ENCODE data around the gene TTLL11.
A peak's percentile ranks its signal among the peaks of the same experiment; 100 is the strongest.

TTLL11 gene

DNA sequence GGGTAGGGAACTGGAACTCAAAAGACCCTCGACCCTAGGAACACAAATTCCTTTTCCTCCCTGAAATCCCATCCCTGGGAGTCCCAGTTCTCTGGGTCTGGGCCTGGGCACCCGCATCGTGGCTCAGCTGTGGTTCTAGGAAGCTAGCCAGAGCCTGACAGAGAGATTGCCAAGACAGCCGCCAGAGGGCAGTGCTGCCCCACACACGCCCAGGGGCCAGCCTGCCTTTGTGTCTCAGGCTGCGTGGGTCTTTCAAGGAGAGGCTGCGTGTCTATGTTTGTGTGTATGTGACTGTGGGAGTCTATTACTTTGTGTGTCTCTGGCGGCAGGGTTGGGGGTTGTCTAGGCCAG is 32.0 kb upstream of the TTLL11 start:
- H3K4me3 ChIP-seq (ENCODE audit: control insufficient read depth in 1 of 7, extremely low read depth in 1 of 7, insufficient read depth in 4 of 7, low read depth in 2 of 7, low read length in 6 of 7), result no peak overlapping the region
- peaks cover 0 to 28% (median 16%) of the 10 kb centered on the region in 4 experiments for H3K4me1 ChIP-seq (ENCODE audit: control extremely low read depth in 1 of 4, control insufficient read depth in 4 of 4, insufficient read depth in 4 of 4, low read length in 3 of 4)
- CTCF ChIA-PET, result interaction anchor here (0.6 to 13.7 kb wide), 40 partner anchors 9 to 685 kb away, joined by 3 to 277 read pairs (median 4); partner anchors contain the start of genes MRRF, RBM18 and TTLL11
- no peaks in the 10 kb centered on the region for H3K9me3 ChIP-seq (ENCODE audit: control extremely low read depth in 1 of 5, control insufficient read depth in 4 of 5, insufficient read depth in 2 of 5, low read depth in 1 of 5, low read length in 4 of 5)
- peak; percentile 74 to 86 (median 81) for DNase-seq
- 0% methylated on average over 6 of the region's 8 CpGs for WGBS (ENCODE audit: insufficient coverage)
- POLR2A ChIA-PET, result interaction anchor here (1.1 kb wide), 1 partner anchor 220 kb away, joined by 3 read pairs; no protein-coding TSS in a partner anchor
- peaks cover 0 to 19% (median 6%) of the 10 kb centered on the region in 5 experiments for H3K27me3 ChIP-seq (replicated peaks in 2 of 5; ENCODE audit: control insufficient read depth in 4 of 5, insufficient read depth in 5 of 5, low read length in 4 of 5)
- H3K36me3 ChIP-seq (ENCODE audit: control insufficient read depth in 4 of 4, insufficient read depth in 4 of 4, low read length in 3 of 4), result no peaks in the 10 kb centered on the region
- H3K27ac ChIP-seq (ENCODE audit: insufficient read depth in 1 of 2, low read depth in 1 of 2, low read length in 2 of 2, poor library complexity in 1 of 2, severe bottlenecking in 2 of 2), result no peak overlapping the region

DNA sequence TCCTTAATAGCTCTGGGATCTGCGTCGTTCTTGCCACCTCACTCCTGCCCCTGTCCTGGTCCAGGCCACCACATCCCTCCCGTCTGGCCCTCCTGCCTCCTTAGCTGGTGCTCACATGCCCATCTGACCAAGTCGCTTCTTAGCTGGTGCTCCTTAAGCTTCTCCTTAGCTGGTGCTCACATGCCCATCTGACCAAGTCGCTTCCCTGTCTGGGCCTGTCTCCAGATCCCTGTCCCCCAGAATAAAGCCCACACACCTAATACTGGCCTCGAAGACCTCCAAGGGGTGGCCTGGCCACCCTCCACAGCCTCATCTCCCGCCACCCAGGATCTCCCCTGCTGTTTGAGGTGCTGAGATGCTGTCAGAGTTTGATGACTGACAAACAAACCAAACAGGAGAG is 31.4 kb upstream of the TTLL11 start:
- H3K36me3 ChIP-seq (ENCODE audit: control insufficient read depth in 4 of 4, insufficient read depth in 4 of 4, low read length in 3 of 4), result no peaks in the 10 kb centered on the region
- H3K27me3 ChIP-seq (replicated peaks in 2 of 5; ENCODE audit: control insufficient read depth in 4 of 5, insufficient read depth in 5 of 5, low read length in 4 of 5), result peaks cover 0 to 19% (median 6%) of the 10 kb centered on the region in 5 experiments
- no peak overlapping the region for H3K4me3 ChIP-seq (ENCODE audit: control insufficient read depth in 1 of 7, extremely low read depth in 1 of 7, insufficient read depth in 4 of 7, low read depth in 2 of 7, low read length in 6 of 7)
- DNase-seq, result no peak
- no peaks in the 10 kb centered on the region for H3K9me3 ChIP-seq (ENCODE audit: control extremely low read depth in 1 of 5, control insufficient read depth in 4 of 5, insufficient read depth in 2 of 5, low read depth in 1 of 5, low read length in 4 of 5)
- POLR2A ChIA-PET, result interaction anchor here (0.5 to 1.1 kb wide), 2 partner anchors 26 to 220 kb away, joined by 3 read pairs; no protein-coding TSS in a partner anchor
- H3K4me1 ChIP-seq (ENCODE audit: control extremely low read depth in 1 of 4, control insufficient read depth in 4 of 4, insufficient read depth in 4 of 4, low read length in 3 of 4), result peaks cover 0 to 28% (median 16%) of the 10 kb centered on the region in 4 experiments
- CTCF ChIA-PET, result interaction anchor here (0.6 to 13.7 kb wide), 40 partner anchors 8 to 697 kb away, joined by 3 to 277 read pairs (median 4); partner anchors contain the start of genes MRRF, RBM18 and TTLL11
- 94% methylated on average over 6 of the region's 7 CpGs for WGBS (ENCODE audit: insufficient coverage)
- no peak overlapping the region for H3K27ac ChIP-seq (ENCODE audit: insufficient read depth in 1 of 2, low read depth in 1 of 2, low read length in 2 of 2, poor library complexity in 1 of 2, severe bottlenecking in 2 of 2)

GRCh38 chr9:122124048-122124447 is 30.9 kb upstream of the TTLL11 start:
- DNase-seq, result no peak
- no peaks in the 10 kb centered on the region for H3K36me3 ChIP-seq (ENCODE audit: control insufficient read depth in 4 of 4, insufficient read depth in 4 of 4, low read length in 3 of 4)
- H3K27ac ChIP-seq (ENCODE audit: insufficient read depth in 1 of 2, low read depth in 1 of 2, low read length in 2 of 2, poor library complexity in 1 of 2, severe bottlenecking in 2 of 2), result no peak overlapping the region
- peaks cover 0 to 19% (median 6%) of the 10 kb centered on the region in 5 experiments for H3K27me3 ChIP-seq (replicated peaks in 2 of 5; ENCODE audit: control insufficient read depth in 4 of 5, insufficient read depth in 5 of 5, low read length in 4 of 5)
- H3K9me3 ChIP-seq (ENCODE audit: control extremely low read depth in 1 of 5, control insufficient read depth in 4 of 5, insufficient read depth in 2 of 5, low read depth in 1 of 5, low read length in 4 of 5), result no peaks in the 10 kb centered on the region
- WGBS (ENCODE audit: insufficient coverage), result no CpG with 5 or more reads among the region's 1 CpG
- CTCF ChIA-PET, result interaction anchor here (0.8 to 13.7 kb wide), 27 partner anchors 8 to 697 kb away, joined by 3 to 277 read pairs (median 5); partner anchors contain the start of genes MRRF, RBM18 and TTLL11
- H3K4me1 ChIP-seq (ENCODE audit: control extremely low read depth in 1 of 4, control insufficient read depth in 4 of 4, insufficient read depth in 4 of 4, low read length in 3 of 4), result peaks cover 0 to 28% (median 16%) of the 10 kb centered on the region in 4 experiments
- POLR2A ChIA-PET, result no interaction called here
- H3K4me3 ChIP-seq (ENCODE audit: control insufficient read depth in 1 of 7, extremely low read depth in 1 of 7, insufficient read depth in 4 of 7, low read depth in 2 of 7, low read length in 6 of 7), result no peak overlapping the region

- Histone ChIP-seq H3K36me3 (ENCODE audit: control insufficient read depth in 4 of 4, insufficient read depth in 4 of 4, low read length in 3 of 4) (no peaks in the 10 kb centered on the region), H3K4me3 (ENCODE audit: control insufficient read depth in 1 of 7, extremely low read depth in 1 of 7, insufficient read depth in 4 of 7, low read depth in 2 of 7, low read length in 6 of 7) (no peak overlapping the region), H3K27me3 (replicated peaks in 2 of 5; ENCODE audit: control insufficient read depth in 4 of 5, insufficient read depth in 5 of 5, low read length in 4 of 5) (peaks cover 0 to 19% (median 6%) of the 10 kb centered on the region in 5 experiments), H3K27ac (ENCODE audit: insufficient read depth in 1 of 2, low read depth in 1 of 2, low read length in 2 of 2, poor library complexity in 1 of 2, severe bottlenecking in 2 of 2) (no peak overlapping the region), H3K4me1 (ENCODE audit: control extremely low read depth in 1 of 4, control insufficient read depth in 4 of 4, insufficient read depth in 4 of 4, low read length in 3 of 4) (peaks cover 0 to 26% (median 16%) of the 10 kb centered on the region in 4 experiments), H3K9me3 (ENCODE audit: control extremely low read depth in 1 of 5, control insufficient read depth in 4 of 5, insufficient read depth in 2 of 5, low read depth in 1 of 5, low read length in 4 of 5) (no peaks in the 10 kb centered on the region)
- WGBS (ENCODE audit: insufficient coverage), result 38% methylated on average over 12 of the region's 13 CpGs
- ChIA-PET POLR2A (interaction anchor here (1.1 kb wide), 1 partner anchor 227 kb away, joined by 3 read pairs; no protein-coding TSS in a partner anchor), CTCF (interaction anchor here (0.7 to 13.7 kb wide), 25 partner anchors 11 to 698 kb away, joined by 3 to 277 read pairs (median 5); partner anchors contain the start of genes MRRF, RBM18 and TTLL11)
- DNase-seq, result peak; percentile 70 to 82 (median 79)
Observed at GRCh38 chr9:122122903-122123632, 30.0 kb upstream of the TTLL11 start.

GRCh38 chr9:122122468-122122867 is 29.4 kb upstream of the TTLL11 start:
- CTCF ChIA-PET, result interaction anchor here (0.9 to 13.7 kb wide), 17 partner anchors 12 to 688 kb away, joined by 3 to 277 read pairs (median 6); partner anchors contain the start of genes MRRF, RBM18 and TTLL11
- Histone ChIP-seq H3K36me3 (ENCODE audit: control insufficient read depth in 4 of 4, insufficient read depth in 4 of 4, low read length in 3 of 4) (no peaks in the 10 kb centered on the region), H3K4me3 (ENCODE audit: control insufficient read depth in 1 of 7, extremely low read depth in 1 of 7, insufficient read depth in 4 of 7, low read depth in 2 of 7, low read length in 6 of 7) (no peak overlapping the region), H3K4me1 (ENCODE audit: control extremely low read depth in 1 of 4, control insufficient read depth in 4 of 4, insufficient read depth in 4 of 4, low read length in 3 of 4) (peaks cover 0 to 24% (median 15%) of the 10 kb centered on the region in 4 experiments), H3K9me3 (ENCODE audit: control extremely low read depth in 1 of 5, control insufficient read depth in 4 of 5, insufficient read depth in 2 of 5, low read depth in 1 of 5, low read length in 4 of 5) (peaks cover 0 to 2% (median 0%) of the 10 kb centered on the region in 5 experiments), H3K27me3 (replicated peaks in 2 of 5; ENCODE audit: control insufficient read depth in 4 of 5, insufficient read depth in 5 of 5, low read length in 4 of 5) (peaks cover 0 to 19% (median 6%) of the 10 kb centered on the region in 5 experiments), H3K27ac (ENCODE audit: insufficient read depth in 1 of 2, low read depth in 1 of 2, low read length in 2 of 2, poor library complexity in 1 of 2, severe bottlenecking in 2 of 2) (no peak overlapping the region)
- DNase-seq, result peak in 2 of 3 donors; percentile 20 to 37
- POLR2A ChIA-PET, result interaction anchor here (1.1 kb wide), 1 partner anchor 228 kb away, joined by 3 read pairs; no protein-coding TSS in a partner anchor
- 19% methylated on average over 4 of the region's 6 CpGs for WGBS (ENCODE audit: insufficient coverage)

- Histone ChIP-seq H3K4me3 (ENCODE audit: control insufficient read depth in 1 of 7, extremely low read depth in 1 of 7, insufficient read depth in 4 of 7, low read depth in 2 of 7, low read length in 6 of 7) (no peak overlapping the region), H3K27me3 (replicated peaks in 2 of 5; ENCODE audit: control insufficient read depth in 4 of 5, insufficient read depth in 5 of 5, low read length in 4 of 5) (peaks cover 0 to 15% (median 6%) of the 10 kb centered on the region in 5 experiments), H3K36me3 (ENCODE audit: control insufficient read depth in 4 of 4, insufficient read depth in 4 of 4, low read length in 3 of 4) (no peaks in the 10 kb centered on the region), H3K27ac (ENCODE audit: insufficient read depth in 1 of 2, low read depth in 1 of 2, low read length in 2 of 2, poor library complexity in 1 of 2, severe bottlenecking in 2 of 2) (no peak overlapping the region), H3K4me1 (ENCODE audit: control extremely low read depth in 1 of 4, control insufficient read depth in 4 of 4, insufficient read depth in 4 of 4, low read length in 3 of 4) (peaks cover 0 to 19% (median 12%) of the 10 kb centered on the region in 4 experiments), H3K9me3 (ENCODE audit: control extremely low read depth in 1 of 5, control insufficient read depth in 4 of 5, insufficient read depth in 2 of 5, low read depth in 1 of 5, low read length in 4 of 5) (peaks cover 0 to 3% (median 0%) of the 10 kb centered on the region in 5 experiments)
- 96% methylated on average over 6 of the region's 6 CpGs for WGBS (ENCODE audit: insufficient coverage)
- no peak for DNase-seq
- POLR2A ChIA-PET, result interaction anchor here (1.1 kb wide), 1 partner anchor 229 kb away, joined by 3 read pairs; no protein-coding TSS in a partner anchor
- CTCF ChIA-PET, result interaction anchor here (0.7 to 13.7 kb wide), 19 partner anchors 12 to 693 kb away, joined by 3 to 277 read pairs (median 6); partner anchors contain the start of genes MRRF, RBM18 and TTLL11
Observed at GRCh38 chr9:122121931-122122330, 28.8 kb upstream of the TTLL11 start.

All from common myeloid progenitor, CD34-positive (primary cell).